CD4-positive, alpha-beta memory T cell (primary cell): Measurements from ENCODE around the gene RPL18A. TPM values are rescaled to one million over a fixed set of nuclear protein-coding genes. Genes with fewer than 3 reads are reported as not detected.

ENCODE experiments used
- CTCF ChIA-PET: fragments of 350-600 bp; sonication (Branson Sonifier 250); formaldehyde crosslinking; loops from one replicate; lab custom pipeline; 2021; ENCODE audit warnings: inconsistent platforms; ENCODE audit not compliant: partially characterized antibody; lab: Charles Lee
- POLR2A ChIA-PET: fragments of 350-600 bp; sonication (Branson Sonifier 250); formaldehyde crosslinking; loops from one replicate; lab custom pipeline; 2021; ENCODE audit not compliant: partially characterized antibody; lab: Charles Lee
- DNase-seq, 5 donors: peaks; one replicate each; pipeline versions ENCODE4 v3.0.0 to v3.0.0-alpha.2; 2020 to 2022; ENCODE audit warnings: mixed read lengths in 1 of 5
- H3K27ac ChIP-seq: one replicate; pipeline ENCODE4 v1.7.0; 2013; ENCODE audit warnings: low read depth, low read length
- H3K27me3 ChIP-seq: 2 replicates; pipeline ENCODE4 v1.7.0; 2013; ENCODE audit warnings: mild to moderate bottlenecking, low read length, moderate library complexity; ENCODE audit not compliant: insufficient read depth
- H3K36me3 ChIP-seq: 2 replicates; pipeline ENCODE4 v1.7.0; 2013; ENCODE audit warnings: mild to moderate bottlenecking, low read length, moderate library complexity; ENCODE audit not compliant: insufficient read depth
- H3K4me1 ChIP-seq: 2 replicates; pipeline ENCODE4 v1.7.0; 2013; ENCODE audit warnings: mild to moderate bottlenecking, low read length, moderate library complexity; ENCODE audit not compliant: insufficient read depth
- H3K4me3 ChIP-seq, 2 donors: one replicate each; pipeline ENCODE4 v1.7.0; 2013; ENCODE audit warnings: low read length in 2 of 2, mild to moderate bottlenecking in 1 of 2
- H3K9me3 ChIP-seq, 2 donors: one replicate each; pipeline ENCODE4 v1.7.0; 2013; ENCODE audit warnings: low read length in 2 of 2, control low read depth in 1 of 2; ENCODE audit not compliant: control insufficient read depth in 1 of 2
- H3K27ac Mint-ChIP-seq, 7 donors: one replicate each; pipeline ENCODE4 v1.8.0; 2020 to 2021; ENCODE audit warnings: mixed read lengths in 7 of 7, mild to moderate bottlenecking in 6 of 7, inconsistent platforms in 3 of 7, moderate library complexity in 3 of 7
- H3K27me3 Mint-ChIP-seq, 2 donors: one replicate each; pipeline ENCODE4 v1.8.0; 2020 to 2021; ENCODE audit warnings: mixed read lengths in 2 of 2
- H3K36me3 Mint-ChIP-seq, 2 donors: one replicate each; pipeline ENCODE4 v1.8.0; 2020 to 2021; ENCODE audit warnings: mixed read lengths in 2 of 2, inconsistent platforms in 1 of 2, mild to moderate bottlenecking in 1 of 2
- H3K4me1 Mint-ChIP-seq, 4 donors: one replicate each; pipeline ENCODE4 v1.8.0; 2020 to 2021; ENCODE audit warnings: mixed read lengths in 4 of 4, mild to moderate bottlenecking in 1 of 4
- H3K4me3 Mint-ChIP-seq, 8 donors: one replicate each; pipeline ENCODE4 v1.8.0; 2020 to 2021; ENCODE audit warnings: mixed read lengths in 8 of 8, mild to moderate bottlenecking in 7 of 8, moderate library complexity in 6 of 8, inconsistent platforms in 3 of 8
- H3K9me3 Mint-ChIP-seq, 8 donors: one replicate each; pipeline ENCODE4 v1.8.0; 2020 to 2021; ENCODE audit warnings: mixed read lengths in 8 of 8, mild to moderate bottlenecking in 5 of 8, inconsistent platforms in 3 of 8, moderate library complexity in 1 of 8
- intact Hi-C: fragments of 100-400 bp; cut with micrococcal nuclease; formaldehyde crosslinking; loops from one replicate; pipeline ENCODE4 v1.15.1; 2023
- polyA plus RNA-seq, 2 donors: library from polyadenylated mRNA; unstranded; fragments of 300-500 nt; fragmentation: Illumina TruSeq; gene quantifications; one replicate each; pipeline ENCODE4 v1.2.3, GENCODE V29; 2021
- total RNA-seq, 2 experiments: library from RNA; stranded (reverse); gene quantifications; one replicate each; pipeline ENCODE4 v1.2.3, GENCODE V29; 2021

The RPL18A gene
- total and polyA plus RNA-seq, 4 experiments from 2014 or later = 3,084 to 4,119 (median 3,151) TPM

DNA sequence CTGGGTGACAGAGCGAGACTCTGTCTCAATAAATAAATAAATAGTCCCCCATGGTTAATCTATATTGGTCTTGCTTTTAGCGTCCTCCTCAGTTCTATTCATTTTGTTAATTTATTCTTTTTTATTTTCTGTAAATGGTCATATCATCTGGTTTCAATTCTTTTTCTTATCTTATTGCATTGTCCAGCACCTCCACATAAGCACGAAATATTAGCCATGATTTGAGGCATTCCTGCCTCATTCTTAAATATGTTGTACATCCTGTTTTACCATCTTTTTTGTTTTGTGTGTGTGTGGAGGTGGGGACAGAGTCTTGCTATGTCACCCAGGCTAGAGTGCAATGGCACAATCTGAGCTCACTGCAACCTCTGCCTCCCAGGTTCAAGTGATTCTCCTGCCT is 48.5 kb downstream of the RPL18A start:
- H3K4me3 ChIP-seq = no peak overlapping the region
- DNase-seq = no peak
- ChIA-PET CTCF (no interaction called here), POLR2A (no interaction called here)
- H3K9me3 ChIP-seq = no peaks in the 10 kb centered on the region
- Mint-ChIP-seq H3K9me3 (peaks cover 0 to 14% (median 10%) of the 10 kb centered on the region in 8 donors), H3K36me3 (no peaks in the 10 kb centered on the region), H3K27me3 (peaks cover 2 to 6% of the 10 kb centered on the region in 2 donors), H3K27ac (no peak overlapping the region), H3K4me3 (no peak overlapping the region), H3K4me1 (no peaks in the 10 kb centered on the region)
- no peaks in the 10 kb centered on the region for H3K4me1 ChIP-seq
- H3K36me3 ChIP-seq = no peaks in the 10 kb centered on the region
- H3K27ac ChIP-seq = no peak overlapping the region
- intact Hi-C loops = no loop called here
- H3K27me3 ChIP-seq = no peaks in the 10 kb centered on the region

DNA sequence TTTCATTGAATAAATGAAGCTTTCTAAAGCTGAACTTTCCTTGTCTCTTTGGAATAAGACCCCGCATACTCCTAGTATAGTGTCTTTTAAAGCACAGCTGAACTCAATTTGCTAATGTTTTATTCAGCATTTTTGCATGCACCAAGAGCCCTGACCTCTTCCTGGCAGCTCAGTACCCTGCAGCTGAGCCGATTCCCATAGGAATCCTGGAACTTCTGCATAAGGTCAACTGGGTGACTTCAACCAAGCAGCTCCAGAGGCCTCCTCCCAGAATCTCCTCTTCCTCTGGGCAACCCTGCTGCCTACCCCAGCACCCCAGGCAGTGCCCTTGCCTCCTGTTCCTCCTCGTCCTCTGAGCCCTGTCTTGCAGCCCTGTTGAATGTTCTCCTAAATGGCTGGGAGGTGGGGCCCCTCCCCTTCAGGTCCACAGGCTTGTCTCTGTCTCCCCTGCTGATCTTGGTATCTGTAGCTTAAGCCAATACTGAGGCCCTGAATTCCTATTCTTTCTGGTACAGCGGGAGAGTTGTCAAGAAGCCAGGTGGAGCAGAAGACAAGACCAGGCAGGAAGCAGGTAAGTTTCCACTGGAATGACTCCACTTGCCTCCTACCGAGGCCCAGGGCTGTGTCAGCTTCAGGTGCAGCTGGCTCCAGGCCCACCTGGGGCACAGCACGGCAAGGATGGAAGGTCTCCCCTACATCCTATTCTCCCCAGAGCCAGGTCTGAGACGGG is 49.5 kb downstream of the RPL18A start:
- no peak overlapping the region for H3K27ac Mint-ChIP-seq
- H3K27ac ChIP-seq = no peak overlapping the region
- H3K4me3 ChIP-seq = no peak overlapping the region
- no peaks in the 10 kb centered on the region for H3K4me1 ChIP-seq
- no peaks in the 10 kb centered on the region for H3K27me3 ChIP-seq
- no peaks in the 10 kb centered on the region for H3K36me3 ChIP-seq
- no peak for DNase-seq
- H3K9me3 Mint-ChIP-seq = peaks cover 0 to 21% (median 16%) of the 10 kb centered on the region in 8 donors
- POLR2A ChIA-PET = no interaction called here
- no peaks in the 10 kb centered on the region for H3K36me3 Mint-ChIP-seq
- no peaks in the 10 kb centered on the region for H3K9me3 ChIP-seq
- H3K4me1 Mint-ChIP-seq = no peaks in the 10 kb centered on the region
- peaks cover 0 to 5% of the 10 kb centered on the region in 2 donors for H3K27me3 Mint-ChIP-seq
- CTCF ChIA-PET = interaction anchor here (1.1 kb wide), 1 partner anchor 12 kb away, joined by 4 read pairs; no protein-coding TSS in a partner anchor
- intact Hi-C loops = no loop called here
- H3K4me3 Mint-ChIP-seq = no peak overlapping the region

DNA sequence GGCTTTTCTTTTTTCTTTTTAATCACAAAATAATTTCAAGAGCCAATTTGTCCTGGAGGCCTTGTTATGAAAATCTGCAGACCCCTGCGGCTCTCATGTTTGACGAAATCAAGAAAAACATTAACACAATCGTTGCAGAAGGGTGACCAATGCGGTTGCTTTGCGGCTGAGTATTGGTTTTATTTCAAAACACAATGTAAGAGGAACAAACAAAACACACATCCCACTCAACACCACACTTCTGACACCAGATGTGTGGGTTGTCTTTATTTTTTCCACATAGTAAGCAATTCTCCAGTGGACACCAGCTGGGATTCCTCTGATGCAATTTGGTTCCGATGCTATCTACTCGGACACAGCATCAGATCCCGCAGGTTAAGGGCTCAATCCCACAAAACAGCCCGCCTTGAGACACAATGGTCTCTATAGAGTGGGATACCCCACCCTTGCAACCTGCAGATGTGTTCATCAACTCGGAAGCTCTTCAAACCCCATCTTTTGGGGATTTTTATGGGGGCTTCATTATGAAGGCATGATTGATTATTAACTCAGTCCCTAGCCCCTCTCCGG is 51.2 kb downstream of the RPL18A start:
- Histone ChIP-seq H3K27ac (no peak overlapping the region), H3K27me3 (no peaks in the 10 kb centered on the region), H3K36me3 (no peaks in the 10 kb centered on the region), H3K4me1 (no peaks in the 10 kb centered on the region), H3K4me3 (no peak overlapping the region), H3K9me3 (no peaks in the 10 kb centered on the region)
- no peaks in the 10 kb centered on the region for H3K4me1 Mint-ChIP-seq
- no peak for DNase-seq
- H3K9me3 Mint-ChIP-seq = peaks cover 0 to 21% (median 16%) of the 10 kb centered on the region in 8 donors
- ChIA-PET POLR2A (no interaction called here), CTCF (no interaction called here)
- no peak overlapping the region for H3K27ac Mint-ChIP-seq
- H3K27me3 Mint-ChIP-seq = peaks cover 1 to 8% of the 10 kb centered on the region in 2 donors
- no peak overlapping the region for H3K4me3 Mint-ChIP-seq
- H3K36me3 Mint-ChIP-seq = no peaks in the 10 kb centered on the region
- intact Hi-C loops = no loop called here

Other genes starting within 250 kb of the RPL18A start
- under 1 TPM; 0.06 to 0.09 TPM for gene UNC13A, start 171.6 kb upstream of the RPL18A start, total RNA-seq
- gene UNC13A, start 171.6 kb upstream of the RPL18A start, polyA plus RNA-seq = not detected
- 10 to 100 TPM; 59.1 to 64.9 TPM for gene MAP1S, start 140.4 kb upstream of the RPL18A start, total RNA-seq
- 10 to 100 TPM in 1 of 2 donors, 1 to 10 TPM in 1; 8.2 to 48.9 TPM for gene MAP1S, start 140.4 kb upstream of the RPL18A start, polyA plus RNA-seq
- 100 to 1,000 TPM in 1 of 2 experiments, 10 to 100 TPM in 1; 99.4 to 113 TPM for gene FCHO1, start 108.4 kb upstream of the RPL18A start, total RNA-seq
- gene FCHO1, start 108.4 kb upstream of the RPL18A start, polyA plus RNA-seq = 10 to 100 TPM in 1 of 2 donors, 1 to 10 TPM in 1; 6.5 to 30.0 TPM
- not detected for gene B3GNT3, start 64.8 kb upstream of the RPL18A start, total RNA-seq
- gene B3GNT3, start 64.8 kb upstream of the RPL18A start, polyA plus RNA-seq = under 1 TPM; 0.34 to 0.72 TPM
- 1 to 10 TPM; 5.0 to 5.3 TPM for gene INSL3, start 38.4 kb upstream of the RPL18A start, total RNA-seq
- 1 to 10 TPM; 1.0 to 3.9 TPM for gene INSL3, start 38.4 kb upstream of the RPL18A start, polyA plus RNA-seq
- 100 to 1,000 TPM; 132 to 135 TPM for gene JAK3, start 11.9 kb upstream of the RPL18A start, total RNA-seq
- gene JAK3, start 11.9 kb upstream of the RPL18A start, polyA plus RNA-seq = 10 to 100 TPM; 74.6 to 96.2 TPM
- 1 to 10 TPM; 2.6 to 2.9 TPM for gene SLC5A5, start 12.0 kb downstream of the RPL18A start, total RNA-seq
- gene SLC5A5, start 12.0 kb downstream of the RPL18A start, polyA plus RNA-seq = 1 to 10 TPM in 1 of 2 donors, under 1 TPM in 1; 0.92 to 1.2 TPM
- 10 to 100 TPM; 30.0 to 34.2 TPM for gene CCDC124, start 73.1 kb downstream of the RPL18A start, total RNA-seq
- 10 to 100 TPM; 24.5 to 49.9 TPM for gene CCDC124, start 73.1 kb downstream of the RPL18A start, polyA plus RNA-seq
- not detected for gene KCNN1, start 107.2 kb downstream of the RPL18A start, total RNA-seq
- gene KCNN1, start 107.2 kb downstream of the RPL18A start, polyA plus RNA-seq = not detected
- 100 to 1,000 TPM; 136 to 138 TPM for gene ARRDC2, start 148.3 kb downstream of the RPL18A start, total RNA-seq
- gene ARRDC2, start 148.3 kb downstream of the RPL18A start, polyA plus RNA-seq = 10 to 100 TPM; 39.8 to 47.9 TPM
- 10 to 100 TPM; 39.3 to 42.1 TPM for gene IL12RB1, start 227.0 kb downstream of the RPL18A start, total RNA-seq
- 10 to 100 TPM; 35.0 to 55.1 TPM for gene IL12RB1, start 227.0 kb downstream of the RPL18A start, polyA plus RNA-seq
- gene MAST3, start 237.9 kb downstream of the RPL18A start, total RNA-seq = 10 to 100 TPM; 51.6 to 53.9 TPM
- gene MAST3, start 237.9 kb downstream of the RPL18A start, polyA plus RNA-seq = 10 to 100 TPM in 1 of 2 donors, 1 to 10 TPM in 1; 4.3 to 16.7 TPM